Measurements from ENCODE around the gene TFB2M.
"Not testable (repeated sequence)": the region's sequence is repeated elsewhere in the genome, so short reads cannot be mapped to it uniquely, and the experiment has no call there.

DNA sequence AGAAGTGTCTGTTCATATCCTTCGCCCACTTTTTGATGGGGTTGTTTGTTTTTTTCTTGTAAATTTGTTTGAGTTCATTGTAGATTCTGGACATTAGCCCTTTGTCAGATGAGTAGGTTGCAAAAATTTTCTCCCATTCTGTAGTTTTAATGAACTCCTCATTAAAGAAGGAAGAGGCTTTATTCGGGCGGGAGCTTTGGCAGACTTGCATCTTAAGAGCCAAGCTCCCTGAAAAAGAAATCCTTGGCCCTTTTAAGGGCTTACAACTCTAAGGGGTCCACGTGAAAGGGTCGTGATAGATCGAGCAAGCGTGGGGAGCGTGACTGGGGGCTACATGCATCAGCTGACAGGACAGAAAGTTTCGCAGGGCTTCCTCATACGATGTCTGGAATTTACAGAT lies 23.9 kb upstream of the TFB2M start:
- TF ChIP-seq, protein P1, sequence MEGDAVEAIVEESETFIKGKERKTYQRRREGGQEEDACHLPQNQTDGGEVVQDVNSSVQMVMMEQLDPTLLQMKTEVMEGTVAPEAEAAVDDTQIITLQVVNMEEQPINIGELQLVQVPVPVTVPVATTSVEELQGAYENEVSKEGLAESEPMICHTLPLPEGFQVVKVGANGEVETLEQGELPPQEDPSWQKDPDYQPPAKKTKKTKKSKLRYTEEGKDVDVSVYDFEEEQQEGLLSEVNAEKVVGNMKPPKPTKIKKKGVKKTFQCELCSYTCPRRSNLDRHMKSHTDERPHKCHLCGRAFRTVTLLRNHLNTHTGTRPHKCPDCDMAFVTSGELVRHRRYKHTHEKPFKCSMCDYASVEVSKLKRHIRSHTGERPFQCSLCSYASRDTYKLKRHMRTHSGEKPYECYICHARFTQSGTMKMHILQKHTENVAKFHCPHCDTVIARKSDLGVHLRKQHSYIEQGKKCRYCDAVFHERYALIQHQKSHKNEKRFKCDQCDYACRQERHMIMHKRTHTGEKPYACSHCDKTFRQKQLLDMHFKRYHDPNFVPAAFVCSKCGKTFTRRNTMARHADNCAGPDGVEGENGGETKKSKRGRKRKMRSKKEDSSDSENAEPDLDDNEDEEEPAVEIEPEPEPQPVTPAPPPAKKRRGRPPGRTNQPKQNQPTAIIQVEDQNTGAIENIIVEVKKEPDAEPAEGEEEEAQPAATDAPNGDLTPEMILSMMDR (IDR thresholded peaks at IDR 0.05) = not testable (repeated sequence)
- not testable (repeated sequence) for TF ChIP-seq POLR2A, EP300 (IDR thresholded peaks at IDR 0.05)
